H1 (cell line): ENCODE data around the gene RASGRP4.

Experiments used
- CTCF ChIP-seq, 3 experiments: IDR thresholded peaks; 1 replicate in 2 of 3; 2 replicates in 1 of 3; pipeline versions ENCODE4 v1.5.1 to v1.6.1; 2011; ENCODE audit warnings: low read length in 3 of 3, mild to moderate bottlenecking in 3 of 3, inconsistent platforms in 2 of 3, low read depth in 1 of 3, moderate library complexity in 1 of 3; ENCODE audit not compliant: insufficient read depth in 1 of 3; ENCODE audit errors: control extremely low read depth in 1 of 3
- EZH2 ChIP-seq: fragments of 200-600 bp; sonication (generic); IDR thresholded peaks from 2 replicates; pipeline ENCODE4 v1.7.1; 2012; ENCODE audit warnings: low read depth, mild to moderate bottlenecking, moderate library complexity, low read length, inconsistent platforms; ENCODE audit not compliant: severe bottlenecking
- MAX ChIP-seq: IDR thresholded peaks from 2 replicates; pipeline ENCODE4 v1.6.1; 2012; ENCODE audit warnings: inconsistent platforms
- NRF1 ChIP-seq: IDR thresholded peaks from 2 replicates; pipeline ENCODE4 v1.6.1; 2011; ENCODE audit warnings: mild to moderate bottlenecking, low read depth, low read length, improper control_type of control experiment
- RFX5 ChIP-seq: IDR thresholded peaks from 2 replicates; pipeline ENCODE4 v1.6.1; 2011; ENCODE audit warnings: low read depth, low read length, improper control_type of control experiment, borderline replicate concordance

- no peak for TF ChIP-seq MAX
- no peak for TF ChIP-seq EZH2
- no peak for TF ChIP-seq CTCF (IDR thresholded peaks at IDR 0.05; ENCODE audit: control extremely low read depth in 1 of 3, insufficient read depth in 1 of 3, low read depth in 1 of 3, low read length in 3 of 3)
- TF ChIP-seq RFX5: no peak
- no peak for TF ChIP-seq NRF1
Observed at GRCh38 chr19:38399537-38399936, 26.5 kb downstream of the RASGRP4 start.
